PFSK-1 (cell line): Measurements from ENCODE around the gene IL34.
A peak's percentile ranks its signal among the peaks of the same experiment; 100 is the strongest.

Experiments
- FOXP2 ChIP-seq: optimal IDR thresholded peaks from 2 replicates; pipeline ENCODE3; 2011; ENCODE audit warnings: borderline replicate concordance, control low read depth, inconsistent platforms; ENCODE audit not compliant: insufficient read depth; ENCODE audit errors: extremely low read length, extremely low read depth
- POLR2AphosphoS5 ChIP-seq: IDR thresholded peaks from 2 replicates; pipeline ENCODE4 v1.6.1; 2012; ENCODE audit warnings: low read depth, mild to moderate bottlenecking, control low read depth, low read length, moderate library complexity
- SIN3A ChIP-seq: IDR thresholded peaks from 2 replicates; pipeline ENCODE4 v1.6.1; 2012; ENCODE audit warnings: mild to moderate bottlenecking, low read length, moderate library complexity, borderline replicate concordance; ENCODE audit not compliant: insufficient read depth
- TAF1 ChIP-seq: IDR thresholded peaks from 2 replicates; pipeline ENCODE4 v1.6.1; 2012; ENCODE audit warnings: low read length, control low read depth, borderline replicate concordance; ENCODE audit not compliant: insufficient read depth
- TF ChIP-seq, protein P1 (sequence below), 2 experiments: IDR thresholded peaks; 2 replicates each; pipeline versions ENCODE4 v1.6.1 to v1.8.0; 2011 to 2012; ENCODE audit warnings: low read depth in 2 of 2, low read length in 2 of 2, control low read depth in 1 of 2, inconsistent platforms in 1 of 2, mild to moderate bottlenecking in 1 of 2, moderate library complexity in 1 of 2; ENCODE audit not compliant: insufficient read depth in 1 of 2

IL34 gene

DNA sequence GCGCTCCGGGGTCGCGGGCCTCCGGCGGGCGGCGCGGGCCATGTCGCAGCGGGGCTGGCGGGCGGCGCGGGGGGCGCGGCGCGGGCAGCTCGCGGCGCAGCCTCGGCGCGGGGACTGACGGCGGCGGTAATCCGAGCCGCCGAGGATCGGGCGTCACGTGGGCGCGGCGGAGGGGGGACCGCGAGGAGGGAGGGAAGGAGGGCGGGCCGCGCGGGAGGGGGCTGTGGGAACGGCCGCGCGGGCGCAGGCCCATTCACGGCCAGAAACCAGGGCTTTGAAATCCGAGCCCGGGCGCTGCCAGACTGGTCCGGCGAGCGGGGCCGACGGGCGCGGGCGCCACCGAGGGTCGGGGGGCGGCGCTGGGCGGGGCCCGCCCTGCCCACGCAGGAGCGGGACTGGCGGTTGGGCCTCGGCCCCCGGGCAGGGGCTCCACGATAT is 39.6 kb downstream of the IL34 start, which contains the start of gene MTSS2:
TSS of gene MTSS2 (minus strand) at position 116 of the 438 bp plus-strand sequence. CDS start 262 bp downstream, outside the sequence.
- TF ChIP-seq FOXP2 (peak; percentile 34), SIN3A (no peak), TAF1 (no peak), POLR2AphosphoS5 (no peak)
- TF ChIP-seq, protein P1, sequence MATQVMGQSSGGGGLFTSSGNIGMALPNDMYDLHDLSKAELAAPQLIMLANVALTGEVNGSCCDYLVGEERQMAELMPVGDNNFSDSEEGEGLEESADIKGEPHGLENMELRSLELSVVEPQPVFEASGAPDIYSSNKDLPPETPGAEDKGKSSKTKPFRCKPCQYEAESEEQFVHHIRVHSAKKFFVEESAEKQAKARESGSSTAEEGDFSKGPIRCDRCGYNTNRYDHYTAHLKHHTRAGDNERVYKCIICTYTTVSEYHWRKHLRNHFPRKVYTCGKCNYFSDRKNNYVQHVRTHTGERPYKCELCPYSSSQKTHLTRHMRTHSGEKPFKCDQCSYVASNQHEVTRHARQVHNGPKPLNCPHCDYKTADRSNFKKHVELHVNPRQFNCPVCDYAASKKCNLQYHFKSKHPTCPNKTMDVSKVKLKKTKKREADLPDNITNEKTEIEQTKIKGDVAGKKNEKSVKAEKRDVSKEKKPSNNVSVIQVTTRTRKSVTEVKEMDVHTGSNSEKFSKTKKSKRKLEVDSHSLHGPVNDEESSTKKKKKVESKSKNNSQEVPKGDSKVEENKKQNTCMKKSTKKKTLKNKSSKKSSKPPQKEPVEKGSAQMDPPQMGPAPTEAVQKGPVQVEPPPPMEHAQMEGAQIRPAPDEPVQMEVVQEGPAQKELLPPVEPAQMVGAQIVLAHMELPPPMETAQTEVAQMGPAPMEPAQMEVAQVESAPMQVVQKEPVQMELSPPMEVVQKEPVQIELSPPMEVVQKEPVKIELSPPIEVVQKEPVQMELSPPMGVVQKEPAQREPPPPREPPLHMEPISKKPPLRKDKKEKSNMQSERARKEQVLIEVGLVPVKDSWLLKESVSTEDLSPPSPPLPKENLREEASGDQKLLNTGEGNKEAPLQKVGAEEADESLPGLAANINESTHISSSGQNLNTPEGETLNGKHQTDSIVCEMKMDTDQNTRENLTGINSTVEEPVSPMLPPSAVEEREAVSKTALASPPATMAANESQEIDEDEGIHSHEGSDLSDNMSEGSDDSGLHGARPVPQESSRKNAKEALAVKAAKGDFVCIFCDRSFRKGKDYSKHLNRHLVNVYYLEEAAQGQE (IDR thresholded peaks at IDR 0.05; ENCODE audit: insufficient read depth in 1 of 2, low read depth in 2 of 2, low read length in 2 of 2) = no peak

DNA sequence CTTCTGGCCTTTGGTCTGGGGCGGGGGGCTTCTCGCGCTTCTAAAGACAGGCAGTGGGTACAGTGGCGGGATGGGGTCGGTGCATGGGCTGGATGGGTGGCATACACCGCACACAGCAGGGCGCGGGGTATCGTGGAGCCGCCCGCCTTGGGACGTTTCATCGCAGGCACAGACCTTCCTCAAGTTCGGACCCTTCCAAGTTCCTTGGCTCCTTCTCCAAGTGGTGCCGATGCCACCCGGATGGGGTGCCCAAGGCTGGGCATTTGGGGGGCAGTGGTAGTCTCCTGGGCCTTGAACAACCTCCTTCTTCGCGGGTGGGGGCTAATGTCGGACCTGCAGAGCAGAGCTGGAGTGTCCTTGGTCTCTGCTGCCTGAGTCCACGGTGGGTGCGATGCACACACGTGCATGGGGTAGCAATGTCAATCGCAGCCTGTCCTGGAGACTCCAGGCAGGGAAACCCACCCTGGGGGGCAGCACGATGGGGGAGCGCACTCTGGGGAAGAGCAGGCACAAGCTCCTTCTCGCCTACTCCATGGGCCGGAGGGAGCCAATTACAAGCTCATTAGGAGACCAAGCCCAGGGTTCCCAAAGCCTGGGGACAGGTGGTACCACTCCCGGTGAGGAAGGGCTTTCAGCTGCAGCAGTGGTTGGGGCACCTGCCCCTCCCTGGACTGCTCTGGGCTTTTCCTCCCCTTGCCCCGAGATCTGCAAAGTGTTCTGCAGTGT is 40.2 kb downstream of the IL34 start:
- TF ChIP-seq POLR2AphosphoS5 = no peak; the same call in 1 of the 2 replicates
- no peak for TF ChIP-seq TAF1
- TF ChIP-seq FOXP2 = no peak
- TF ChIP-seq, protein P1 (IDR thresholded peaks at IDR 0.05; ENCODE audit: insufficient read depth in 1 of 2, low read depth in 2 of 2, low read length in 2 of 2) = no peak
- no peak for TF ChIP-seq SIN3A

DNA sequence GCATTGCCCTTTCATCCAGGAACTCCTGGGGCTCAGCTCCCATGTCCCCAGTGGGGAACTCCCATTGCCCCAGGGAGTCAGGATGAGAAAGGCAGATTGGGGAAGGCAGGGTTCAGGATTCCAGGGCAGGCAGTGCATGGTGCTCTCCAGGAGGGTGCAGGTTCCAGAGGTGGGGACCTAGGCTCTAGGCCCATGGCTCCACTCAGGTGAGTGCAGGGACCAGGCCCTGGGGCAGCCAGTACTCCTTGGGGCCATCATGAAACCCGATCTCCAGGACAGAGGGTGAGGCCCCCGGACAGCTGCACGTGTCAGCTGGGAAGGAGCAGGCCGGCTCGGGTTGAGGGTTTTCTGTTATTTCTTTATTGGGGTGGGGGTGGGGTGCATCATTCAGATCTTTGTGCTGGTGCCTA is 40.7 kb downstream of the IL34 start:
- TF ChIP-seq SIN3A (no peak), FOXP2 (no peak), TAF1 (no peak), POLR2AphosphoS5 (no peak)
- TF ChIP-seq, protein P1 (IDR thresholded peaks at IDR 0.05; ENCODE audit: insufficient read depth in 1 of 2, low read depth in 2 of 2, low read length in 2 of 2) = no peak

DNA sequence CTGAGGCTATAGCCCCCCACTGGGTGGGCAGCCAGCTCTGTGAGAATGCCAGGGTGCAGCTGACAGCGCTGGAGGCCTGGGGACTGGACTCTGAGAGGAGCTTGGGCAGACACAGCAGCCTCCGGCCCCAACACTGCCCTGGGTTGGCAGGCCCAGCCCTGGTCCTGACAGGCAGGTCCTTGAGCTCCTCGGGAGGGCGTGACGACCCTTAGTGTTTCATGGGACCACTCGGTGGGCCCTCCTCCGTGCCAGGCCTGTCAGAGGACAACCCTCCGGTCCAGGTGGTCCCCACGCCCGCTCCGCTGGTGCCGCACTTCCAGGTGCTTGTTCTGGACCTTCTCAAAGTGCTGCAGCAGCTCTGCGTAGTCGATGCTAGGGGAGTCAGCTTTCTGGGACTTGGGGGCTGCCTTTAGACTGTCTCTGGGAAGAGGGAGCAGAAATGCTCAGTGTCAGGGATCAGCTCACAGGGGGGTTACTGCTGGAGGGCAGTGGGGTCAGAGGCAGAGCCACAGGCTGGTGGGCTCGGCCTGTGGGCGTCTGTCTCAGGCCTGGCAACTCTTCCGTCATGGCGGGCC is 41.4 kb downstream of the IL34 start:
- TF ChIP-seq SIN3A (no peak), POLR2AphosphoS5 (no peak), FOXP2 (no peak)

DNA sequence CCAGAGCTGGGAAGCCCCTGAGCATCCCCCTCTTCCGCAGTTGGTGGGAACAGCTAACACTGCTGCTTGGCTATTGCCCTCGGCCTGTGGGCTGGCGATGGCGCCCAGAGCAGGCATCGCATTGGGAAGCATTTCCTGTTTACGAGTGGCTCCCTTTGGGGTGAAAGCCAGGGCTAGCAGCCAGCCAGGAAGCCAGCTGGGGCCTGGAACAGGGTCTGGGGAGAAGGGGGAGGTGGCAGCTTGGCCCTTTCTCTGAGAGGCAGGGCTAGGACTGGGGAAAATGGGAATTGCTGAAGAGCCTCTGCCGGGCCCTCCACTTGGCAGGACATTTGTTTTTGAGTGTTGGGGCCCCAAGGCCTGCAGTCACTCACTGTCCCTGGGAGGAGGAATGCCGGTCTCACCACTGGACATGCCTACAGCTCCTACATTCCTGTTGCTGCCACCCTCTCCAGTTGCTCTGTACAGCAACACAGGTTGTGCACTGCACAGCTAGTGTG is 41.9 kb downstream of the IL34 start:
- TF ChIP-seq TAF1 = no peak
- TF ChIP-seq, protein P1 (IDR thresholded peaks at IDR 0.05; ENCODE audit: insufficient read depth in 1 of 2, low read depth in 2 of 2, low read length in 2 of 2) = no peak
- TF ChIP-seq POLR2AphosphoS5 = no peak
- TF ChIP-seq SIN3A = no peak
- peak; percentile 70 for TF ChIP-seq FOXP2
